ENCODE data around the gene TFF1.

The TFF1 gene

GRCh38 chr21:42340187-42341050 lies 25.9 kb downstream of the TFF1 start:
- no peak for DNase-seq

- DNase-seq: no peak
Measured at GRCh38 chr21:42338729-42339715, 27.3 kb downstream of the TFF1 start.

GRCh38 chr21:42337830-42338728 lies 28.3 kb downstream of the TFF1 start:
- DNase-seq: peak; percentile 59

GRCh38 chr21:42337276-42337675 lies 29.1 kb downstream of the TFF1 start:
- DNase-seq: no peak

GRCh38 chr21:42336054-42336453 lies 30.3 kb downstream of the TFF1 start:
- DNase-seq: no peak

- no peak for DNase-seq
Measured at GRCh38 chr21:42332557-42333317, 33.6 kb downstream of the TFF1 start.

GRCh38 chr21:42331660-42332059 lies 34.7 kb downstream of the TFF1 start:
- DNase-seq: no peak

GRCh38 chr21:42330380-42331371 lies 35.7 kb downstream of the TFF1 start:
- no peak for DNase-seq

GRCh38 chr21:42324896-42325295 lies 41.4 kb downstream of the TFF1 start:
- no peak for DNase-seq

- DNase-seq: no peak
Measured at GRCh38 chr21:42321845-42322244, 44.5 kb downstream of the TFF1 start.

- no peak for DNase-seq
Measured at GRCh38 chr21:42321231-42321630, 45.1 kb downstream of the TFF1 start.

- no peak for DNase-seq
Measured at GRCh38 chr21:42320791-42321190, 45.5 kb downstream of the TFF1 start.

- DNase-seq: no peak
Measured at GRCh38 chr21:42319851-42320572, 46.3 kb downstream of the TFF1 start.

GRCh38 chr21:42319376-42319775 lies 47.0 kb downstream of the TFF1 start:
- no peak for DNase-seq

- no peak for DNase-seq
Measured at GRCh38 chr21:42317826-42318746, 48.2 kb downstream of the TFF1 start.

GRCh38 chr21:42317341-42317741 lies 49.0 kb downstream of the TFF1 start:
- peak; percentile 12 for DNase-seq

GRCh38 chr21:42316891-42317290 lies 49.4 kb downstream of the TFF1 start:
- DNase-seq: no peak

GRCh38 chr21:42315296-42315891 lies 50.9 kb downstream of the TFF1 start, which contains the start of gene TFF3:
TFF3 (minus strand) TSS chr21:42315409; CDS start chr21:42315374, 35 bp downstream.
- DNase-seq: peak; percentile 48
